Retinal pigment epithelial cell (primary cell): ENCODE data around the gene B3GNT7.
"Not testable (repeated sequence)": the region's sequence is repeated elsewhere in the genome, so short reads cannot be mapped to it uniquely, and the experiment has no call there.

Source experiments
- DNase-seq: peaks from one replicate; pipeline ENCODE4 v3.0.0-alpha.2; 2010; ENCODE audit warnings: low read depth
- H3K4me3 ChIP-seq: 2 replicates; pipeline ENCODE4 v1.5.1; 2011; ENCODE audit warnings: mild to moderate bottlenecking, low read length, control low read depth, moderate library complexity
- TF ChIP-seq, protein P1 (sequence below): conservative IDR thresholded peaks from 2 replicates; pipeline ENCODE4 v1.5.1; 2011; ENCODE audit warnings: low read depth, low read length, control low read depth, inconsistent platforms

B3GNT7 gene

DNA sequence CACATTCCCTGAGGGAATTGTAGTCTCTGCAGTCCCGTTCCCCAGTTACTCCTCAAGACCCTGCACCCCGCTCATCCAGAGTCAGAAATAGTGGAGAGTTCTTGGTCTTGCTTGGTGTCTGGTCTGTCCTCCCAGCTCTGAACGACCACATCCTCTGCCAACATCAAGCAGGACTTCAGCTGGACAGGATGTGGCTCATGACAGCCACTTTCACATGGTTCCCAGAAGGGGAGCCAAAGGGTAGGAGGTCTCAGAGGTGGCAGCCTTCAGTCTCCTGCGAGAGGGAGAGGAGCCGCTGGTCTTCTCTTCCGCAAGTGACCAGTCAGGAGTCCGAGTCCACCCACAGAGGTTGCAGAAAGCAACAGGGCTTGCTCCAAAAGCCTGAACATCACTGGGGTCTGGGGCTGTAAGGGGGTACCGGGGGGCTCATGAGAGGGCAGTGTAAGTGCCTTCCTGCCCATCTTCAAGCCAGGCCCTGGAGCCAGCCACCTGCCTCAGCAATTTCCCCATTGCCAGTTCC lies 29.8 kb downstream of the B3GNT7 start:
- DNase-seq: no peak
- H3K4me3 ChIP-seq: no peak overlapping the region
- TF ChIP-seq, protein P1, sequence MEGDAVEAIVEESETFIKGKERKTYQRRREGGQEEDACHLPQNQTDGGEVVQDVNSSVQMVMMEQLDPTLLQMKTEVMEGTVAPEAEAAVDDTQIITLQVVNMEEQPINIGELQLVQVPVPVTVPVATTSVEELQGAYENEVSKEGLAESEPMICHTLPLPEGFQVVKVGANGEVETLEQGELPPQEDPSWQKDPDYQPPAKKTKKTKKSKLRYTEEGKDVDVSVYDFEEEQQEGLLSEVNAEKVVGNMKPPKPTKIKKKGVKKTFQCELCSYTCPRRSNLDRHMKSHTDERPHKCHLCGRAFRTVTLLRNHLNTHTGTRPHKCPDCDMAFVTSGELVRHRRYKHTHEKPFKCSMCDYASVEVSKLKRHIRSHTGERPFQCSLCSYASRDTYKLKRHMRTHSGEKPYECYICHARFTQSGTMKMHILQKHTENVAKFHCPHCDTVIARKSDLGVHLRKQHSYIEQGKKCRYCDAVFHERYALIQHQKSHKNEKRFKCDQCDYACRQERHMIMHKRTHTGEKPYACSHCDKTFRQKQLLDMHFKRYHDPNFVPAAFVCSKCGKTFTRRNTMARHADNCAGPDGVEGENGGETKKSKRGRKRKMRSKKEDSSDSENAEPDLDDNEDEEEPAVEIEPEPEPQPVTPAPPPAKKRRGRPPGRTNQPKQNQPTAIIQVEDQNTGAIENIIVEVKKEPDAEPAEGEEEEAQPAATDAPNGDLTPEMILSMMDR: no peak

DNA sequence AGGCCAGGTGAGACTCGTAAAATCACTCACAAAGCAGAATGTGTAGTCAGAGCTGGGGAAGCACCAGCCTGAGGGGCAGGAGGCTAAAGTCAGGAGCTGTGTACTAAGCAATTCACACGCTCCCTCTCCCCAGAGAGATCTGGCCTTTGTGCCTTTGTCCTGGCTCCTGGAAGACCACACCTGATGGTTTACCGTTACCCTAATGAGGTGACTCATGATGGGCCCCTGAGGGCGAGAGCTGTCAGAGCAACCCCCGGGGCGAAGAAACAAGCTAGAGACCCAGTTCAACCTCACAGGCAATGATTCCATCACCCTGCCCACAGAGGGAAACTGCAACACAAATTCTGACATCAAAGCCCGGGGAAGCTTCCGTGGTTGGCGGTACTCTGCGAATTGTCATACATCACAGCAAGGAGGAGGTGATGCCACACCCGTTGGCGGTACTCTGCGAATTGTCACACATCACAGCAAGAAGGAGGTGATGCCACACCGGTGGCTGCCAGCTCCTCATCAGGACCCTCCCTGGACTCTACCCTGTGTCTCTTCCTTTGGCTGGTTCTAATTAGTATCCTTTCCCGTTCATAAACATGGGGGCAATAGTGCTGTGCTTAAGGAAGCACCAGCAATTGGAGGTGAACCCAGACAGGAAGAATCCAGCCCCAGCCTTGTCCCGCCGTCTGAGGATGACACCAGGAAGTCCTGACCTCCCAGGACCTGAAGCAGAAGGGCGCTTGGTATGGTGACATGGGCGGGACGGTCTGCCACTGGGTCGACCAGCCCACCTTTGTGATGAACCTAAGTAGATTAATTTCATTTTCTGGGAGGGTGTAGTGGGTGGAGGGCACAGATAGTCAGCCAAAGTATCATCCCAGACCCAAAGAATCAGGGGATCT lies 30.5 kb downstream of the B3GNT7 start:
- H3K4me3 ChIP-seq: no peak overlapping the region
- no peak for DNase-seq

DNA sequence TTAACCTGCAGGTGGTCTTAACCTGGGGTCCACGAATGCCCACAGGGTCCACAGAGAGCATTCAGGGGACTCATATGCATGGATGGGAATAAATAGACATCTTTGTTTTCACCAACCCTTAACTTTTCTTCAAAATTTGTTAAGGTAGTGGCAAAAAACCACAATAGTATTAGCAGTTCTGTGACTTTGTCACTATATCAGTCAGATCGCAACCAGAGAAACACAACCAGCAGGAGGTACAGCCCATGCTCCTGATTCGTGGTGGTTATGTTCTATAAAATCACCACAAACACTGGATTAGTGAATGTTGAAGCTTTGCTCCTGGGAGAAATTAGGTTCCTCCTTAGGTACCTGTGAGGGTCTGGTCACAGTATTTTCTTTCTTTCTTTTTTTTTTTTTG lies 31.6 kb downstream of the B3GNT7 start:
- TF ChIP-seq, protein P1: no peak
- H3K4me3 ChIP-seq: no peak overlapping the region
- DNase-seq: no peak

More for the DNA sequence above, 30.5 kb downstream of the B3GNT7 start:
- TF ChIP-seq, protein P1: no peak

DNA sequence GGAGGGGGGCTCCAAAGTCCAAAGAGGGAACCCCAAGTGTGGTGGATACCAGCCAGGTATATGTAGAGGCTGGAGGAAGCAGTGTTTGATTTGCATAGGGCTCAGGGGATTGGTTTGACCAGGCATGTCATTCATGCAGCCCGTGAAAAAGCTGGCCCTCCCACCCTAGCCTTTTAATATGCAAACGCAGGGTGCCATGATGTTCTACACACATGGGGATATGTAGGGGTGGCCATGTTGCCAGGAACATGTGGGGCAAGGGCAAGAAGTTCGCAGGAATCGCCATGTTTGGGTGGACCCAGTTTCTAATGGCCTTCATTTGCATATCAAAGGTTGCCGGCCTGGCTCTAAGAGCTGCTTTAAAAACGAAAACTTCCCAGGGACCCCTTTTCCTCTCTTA lies 33.6 kb downstream of the B3GNT7 start:
- DNase-seq: no peak
- TF ChIP-seq, protein P1: no peak
- H3K4me3 ChIP-seq: no peak overlapping the region

DNA sequence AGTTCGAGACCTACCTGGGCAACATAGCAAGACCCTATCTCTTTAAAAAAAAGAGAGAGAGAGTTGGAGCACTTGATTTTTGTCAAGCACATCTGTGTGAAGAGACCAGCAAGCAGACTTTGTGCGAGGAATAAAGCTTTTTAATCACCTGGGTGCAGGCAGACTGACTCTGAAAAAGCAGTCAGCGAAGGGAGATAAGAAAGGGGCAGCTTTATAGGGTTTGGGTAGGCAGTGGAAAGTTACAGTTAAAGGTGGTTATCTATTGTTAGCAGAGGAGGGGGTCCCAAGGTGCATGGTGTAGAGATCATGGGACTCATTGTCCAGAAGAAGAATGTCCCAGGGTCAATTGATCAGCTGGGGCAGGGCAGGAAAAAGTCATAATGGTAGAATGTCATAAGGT lies 34.4 kb downstream of the B3GNT7 start:
- TF ChIP-seq, protein P1: no peak
- H3K4me3 ChIP-seq: no peak overlapping the region
- no peak for DNase-seq

DNA sequence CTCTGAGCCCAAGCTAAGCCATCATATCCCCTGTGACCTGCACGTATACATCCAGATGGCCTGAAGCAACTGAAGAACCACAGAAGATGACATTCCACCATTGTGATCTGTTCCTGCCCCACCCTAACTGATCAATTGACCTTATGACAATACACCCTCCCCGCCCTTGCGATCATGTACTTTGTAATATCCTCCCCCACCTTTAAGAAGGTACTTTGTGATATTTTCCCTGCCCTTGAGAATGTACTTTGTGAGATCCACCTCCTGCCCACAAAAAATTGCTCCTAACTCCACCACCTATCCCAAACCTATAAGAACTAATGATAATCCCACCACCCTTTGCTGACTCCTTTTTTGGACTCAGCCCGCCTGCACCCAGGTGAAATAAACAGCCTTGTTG lies 34.9 kb downstream of the B3GNT7 start:
- H3K4me3 ChIP-seq, DNase-seq: not testable (repeated sequence)

DNA sequence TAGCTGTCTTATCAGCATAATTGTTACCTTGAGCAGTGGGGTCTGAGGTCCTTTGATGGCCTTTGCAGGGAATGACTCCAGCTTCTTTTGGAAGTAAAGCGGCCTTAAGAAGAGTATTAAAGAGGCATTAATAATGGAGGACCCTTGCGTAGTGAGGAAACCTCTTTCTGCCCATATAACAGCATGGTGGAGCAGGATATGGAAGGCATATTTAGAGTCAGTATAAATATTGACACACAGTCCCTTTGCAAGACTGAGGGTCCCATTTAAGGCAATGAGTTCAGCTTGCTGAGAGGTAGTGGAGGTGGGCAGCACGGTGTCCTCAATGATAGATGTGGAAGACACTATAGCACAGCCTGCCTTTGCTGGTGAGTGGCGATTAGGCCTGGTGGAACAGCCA lies 36.1 kb downstream of the B3GNT7 start:
- no peak overlapping the region for H3K4me3 ChIP-seq
- DNase-seq: no peak
- TF ChIP-seq, protein P1: no peak
